GM12892 (cell line): ENCODE results near the gene PRR16.

ENCODE experiments used
- POLR2A ChIP-seq: IDR thresholded peaks from 2 replicates; pipeline ENCODE4 v1.6.1; 2011; ENCODE audit warnings: low read depth, low read length, control low read depth
- POLR2AphosphoS5 ChIP-seq: IDR thresholded peaks from 2 replicates; pipeline ENCODE4 v1.6.1; 2011; ENCODE audit warnings: low read depth, low read length, control low read depth
- TAF1 ChIP-seq: IDR thresholded peaks from 2 replicates; pipeline ENCODE4 v1.6.1; 2011; ENCODE audit warnings: low read depth, mild to moderate bottlenecking, control low read depth, low read length, borderline replicate concordance

GRCh38 chr5:120516805-120517204 is 52.7 kb downstream of the PRR16 start:
- TF ChIP-seq POLR2A (no peak), POLR2AphosphoS5 (no peak), TAF1 (no peak)
